ENCODE data around the gene FFAR2. TPM values are rescaled to one million over a fixed set of nuclear protein-coding genes. Genes with fewer than 3 reads are reported as not detected.
"Not testable (repeated sequence)": the region's sequence is repeated elsewhere in the genome, so short reads cannot be mapped to it uniquely, and the experiment has no call there.

The FFAR2 gene
- total RNA-seq, 1 experiment from 2014 or later, result not detected

GRCh38 chr19:35474594-35474993, 26.5 kb downstream of the FFAR2 start:
- in situ Hi-C loops (cut with HindIII; ENCODE audit: low sequenced_read_pairs); DNase-seq (ENCODE audit: low spot score): not testable (repeated sequence)

- in situ Hi-C loops (cut with HindIII; ENCODE audit: low sequenced_read_pairs), result no loop called here
- no peak for DNase-seq (ENCODE audit: low spot score)
These were observed 28.1 kb downstream of the FFAR2 start for GRCh38 chr19:35476149-35476548.

- DNase-seq (ENCODE audit: low spot score), result no peak
- in situ Hi-C loops (cut with HindIII; ENCODE audit: low sequenced_read_pairs), result no loop called here
These were observed 31.0 kb downstream of the FFAR2 start for GRCh38 chr19:35478794-35479677.

- in situ Hi-C loops (cut with HindIII; ENCODE audit: low sequenced_read_pairs), result no loop called here
- DNase-seq (ENCODE audit: low spot score), result no peak
These were observed 35.0 kb downstream of the FFAR2 start for GRCh38 chr19:35483089-35483488.

- in situ Hi-C loops (cut with HindIII; ENCODE audit: low sequenced_read_pairs), result no loop called here
- DNase-seq (ENCODE audit: low spot score), result no peak
These were observed 36.4 kb downstream of the FFAR2 start for GRCh38 chr19:35484252-35485036.

- no peak for DNase-seq (ENCODE audit: low spot score)
- in situ Hi-C loops (cut with HindIII; ENCODE audit: low sequenced_read_pairs), result no loop called here
These were observed 38.2 kb downstream of the FFAR2 start for GRCh38 chr19:35486268-35486708.

- DNase-seq (ENCODE audit: low spot score), result no peak
- in situ Hi-C loops (cut with HindIII; ENCODE audit: low sequenced_read_pairs), result no loop called here
These were observed 39.7 kb downstream of the FFAR2 start for GRCh38 chr19:35487656-35488182.

GRCh38 chr19:35488677-35489076, 40.6 kb downstream of the FFAR2 start:
- in situ Hi-C loops (cut with HindIII; ENCODE audit: low sequenced_read_pairs), result no loop called here
- no peak for DNase-seq (ENCODE audit: low spot score)

GRCh38 chr19:35490364-35490763, 42.3 kb downstream of the FFAR2 start, which contains the start of gene KRTDAP:
KRTDAP (minus strand) TSS chr19:35490464; CDS start chr19:35490442, 22 bp downstream.
- in situ Hi-C loops (cut with HindIII; ENCODE audit: low sequenced_read_pairs), result no loop called here
- DNase-seq (ENCODE audit: low spot score), result no peak

- no peak for DNase-seq (ENCODE audit: low spot score)
- in situ Hi-C loops (cut with HindIII; ENCODE audit: low sequenced_read_pairs), result no loop called here
These were observed 43.8 kb downstream of the FFAR2 start for GRCh38 chr19:35491836-35492360.

- in situ Hi-C loops (cut with HindIII; ENCODE audit: low sequenced_read_pairs), result no loop called here
- no peak for DNase-seq (ENCODE audit: low spot score)
These were observed 45.9 kb downstream of the FFAR2 start for GRCh38 chr19:35493971-35494370.

GRCh38 chr19:35495107-35496064, 47.3 kb downstream of the FFAR2 start:
- DNase-seq (ENCODE audit: low spot score), result peak; percentile 32
- in situ Hi-C loops (cut with HindIII; ENCODE audit: low sequenced_read_pairs), result no loop called here

GRCh38 chr19:35497406-35497805, 49.3 kb downstream of the FFAR2 start:
- no peak for DNase-seq (ENCODE audit: low spot score)
- in situ Hi-C loops (cut with HindIII; ENCODE audit: low sequenced_read_pairs), result no loop called here

- DNase-seq (ENCODE audit: low spot score), result no peak
- in situ Hi-C loops (cut with HindIII; ENCODE audit: low sequenced_read_pairs), result no loop called here
These were observed 50.2 kb downstream of the FFAR2 start for GRCh38 chr19:35498220-35498619.

GRCh38 chr19:35498984-35499527, 51.0 kb downstream of the FFAR2 start:
- in situ Hi-C loops (cut with HindIII; ENCODE audit: low sequenced_read_pairs), result no loop called here
- DNase-seq (ENCODE audit: low spot score), result no peak

GRCh38 chr19:35500611-35501010, 52.6 kb downstream of the FFAR2 start:
- no peak for DNase-seq (ENCODE audit: low spot score)
- in situ Hi-C loops (cut with HindIII; ENCODE audit: low sequenced_read_pairs), result no loop called here

Measured in G401 (cell line).